Measurements from ENCODE around the gene ITM2B. TPM values are rescaled to one million over a fixed set of nuclear protein-coding genes. Genes with fewer than 3 reads are reported as not detected.

ITM2B gene
- total and polyA plus RNA-seq, 4 donors, result 371 to 853 (median 469) TPM

- H3K9me3 ChIP-seq (ENCODE audit: control insufficient read depth in 4 of 4, insufficient read depth in 3 of 4, low read length in 3 of 4), result no peaks in the 10 kb centered on the region
- H3K27ac ChIP-seq (ENCODE audit: low read depth in 1 of 2, low read length in 1 of 2), result peak overlapping the region; percentile 75 to 80
- TF ChIP-seq, protein P1, sequence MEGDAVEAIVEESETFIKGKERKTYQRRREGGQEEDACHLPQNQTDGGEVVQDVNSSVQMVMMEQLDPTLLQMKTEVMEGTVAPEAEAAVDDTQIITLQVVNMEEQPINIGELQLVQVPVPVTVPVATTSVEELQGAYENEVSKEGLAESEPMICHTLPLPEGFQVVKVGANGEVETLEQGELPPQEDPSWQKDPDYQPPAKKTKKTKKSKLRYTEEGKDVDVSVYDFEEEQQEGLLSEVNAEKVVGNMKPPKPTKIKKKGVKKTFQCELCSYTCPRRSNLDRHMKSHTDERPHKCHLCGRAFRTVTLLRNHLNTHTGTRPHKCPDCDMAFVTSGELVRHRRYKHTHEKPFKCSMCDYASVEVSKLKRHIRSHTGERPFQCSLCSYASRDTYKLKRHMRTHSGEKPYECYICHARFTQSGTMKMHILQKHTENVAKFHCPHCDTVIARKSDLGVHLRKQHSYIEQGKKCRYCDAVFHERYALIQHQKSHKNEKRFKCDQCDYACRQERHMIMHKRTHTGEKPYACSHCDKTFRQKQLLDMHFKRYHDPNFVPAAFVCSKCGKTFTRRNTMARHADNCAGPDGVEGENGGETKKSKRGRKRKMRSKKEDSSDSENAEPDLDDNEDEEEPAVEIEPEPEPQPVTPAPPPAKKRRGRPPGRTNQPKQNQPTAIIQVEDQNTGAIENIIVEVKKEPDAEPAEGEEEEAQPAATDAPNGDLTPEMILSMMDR (IDR thresholded peaks at IDR 0.05; ENCODE audit: control extremely low read depth, extremely low read depth), result no peak
- no peaks in the 10 kb centered on the region for H3K27me3 ChIP-seq (ENCODE audit: control insufficient read depth in 3 of 3, insufficient read depth in 3 of 3, low read length in 2 of 3)
- peak overlapping the region in 1 of 2 donors; percentile 65 for H3K9ac ChIP-seq (ENCODE audit: insufficient read depth in 1 of 2, low read length in 2 of 2)
- no peak overlapping the region for H3K4me3 ChIP-seq
- H3K36me3 ChIP-seq (ENCODE audit: control insufficient read depth in 4 of 4, insufficient read depth in 4 of 4, low read length in 4 of 4), result no peaks in the 10 kb centered on the region
- peak; percentile 71 for ATAC-seq (ENCODE audit: insufficient read depth, low FRiP score)
- 36 to 40% methylated on average over 12 of the region's 12 CpGs for WGBS, 2 donors
- H3K4me1 ChIP-seq (ENCODE audit: control insufficient read depth in 5 of 5, insufficient read depth in 5 of 5, low read length in 5 of 5), result peaks cover 0 to 9% (median 3%) of the 10 kb centered on the region in 5 donors
- peak in 2 of 3 donors; percentile 52 to 75 for DNase-seq
Measured at GRCh38 chr13:48222358-48223301, 10.4 kb upstream of the ITM2B start.

- WGBS, 2 donors, result 77 to 80% methylated on average over 3 of the region's 3 CpGs
- ATAC-seq (ENCODE audit: insufficient read depth, low FRiP score), result no peak
- no peak overlapping the region for H3K4me3 ChIP-seq
- DNase-seq, result no peak
- H3K27me3 ChIP-seq (ENCODE audit: control insufficient read depth in 3 of 3, insufficient read depth in 3 of 3, low read length in 2 of 3), result no peaks in the 10 kb centered on the region
- H3K4me1 ChIP-seq (ENCODE audit: control insufficient read depth in 5 of 5, insufficient read depth in 5 of 5, low read length in 5 of 5), result peaks cover 0 to 9% (median 3%) of the 10 kb centered on the region in 5 donors
- H3K9me3 ChIP-seq (ENCODE audit: control insufficient read depth in 4 of 4, insufficient read depth in 3 of 4, low read length in 3 of 4), result no peaks in the 10 kb centered on the region
- no peak overlapping the region for H3K9ac ChIP-seq (ENCODE audit: insufficient read depth in 1 of 2, low read length in 2 of 2)
- no peaks in the 10 kb centered on the region for H3K36me3 ChIP-seq (ENCODE audit: control insufficient read depth in 4 of 4, insufficient read depth in 4 of 4, low read length in 4 of 4)
- H3K27ac ChIP-seq (ENCODE audit: low read depth in 1 of 2, low read length in 1 of 2), result no peak overlapping the region
- TF ChIP-seq, protein P1 (IDR thresholded peaks at IDR 0.05; ENCODE audit: control extremely low read depth, extremely low read depth), result no peak
Measured at GRCh38 chr13:48224701-48225100, 8.3 kb upstream of the ITM2B start.

- H3K27ac ChIP-seq (ENCODE audit: low read depth in 1 of 2, low read length in 1 of 2), result no peak overlapping the region
- H3K36me3 ChIP-seq (ENCODE audit: control insufficient read depth in 4 of 4, insufficient read depth in 4 of 4, low read length in 4 of 4), result peaks cover 0 to 8% (median 0%) of the 10 kb centered on the region in 4 donors
- DNase-seq, result no peak
- H3K4me3 ChIP-seq, result no peak overlapping the region
- peaks cover 2 to 17% (median 6%) of the 10 kb centered on the region in 5 donors for H3K4me1 ChIP-seq (ENCODE audit: control insufficient read depth in 5 of 5, insufficient read depth in 5 of 5, low read length in 5 of 5)
- no peak for ATAC-seq (ENCODE audit: insufficient read depth, low FRiP score)
- TF ChIP-seq, protein P1 (IDR thresholded peaks at IDR 0.05; ENCODE audit: control extremely low read depth, extremely low read depth), result no peak
- H3K9ac ChIP-seq (ENCODE audit: insufficient read depth in 1 of 2, low read length in 2 of 2), result no peak overlapping the region
- 72 to 87% methylated on average over 2 of the region's 2 CpGs for WGBS, 2 donors
- no peaks in the 10 kb centered on the region for H3K9me3 ChIP-seq (ENCODE audit: control insufficient read depth in 4 of 4, insufficient read depth in 3 of 4, low read length in 3 of 4)
- H3K27me3 ChIP-seq (ENCODE audit: control insufficient read depth in 3 of 3, insufficient read depth in 3 of 3, low read length in 2 of 3), result no peaks in the 10 kb centered on the region
Measured at GRCh38 chr13:48230541-48230940, 2.5 kb upstream of the ITM2B start.
